ENCODE results near the gene CLEC2D.
A peak's percentile ranks its signal among the peaks of the same experiment; 100 is the strongest.

The CLEC2D gene

GRCh38 chr12:9740106-9740750 is 70.7 kb downstream of the CLEC2D start:
- Histone ChIP-seq H4K20me1 (ENCODE audit: control insufficient read depth, insufficient read depth, low read depth, low read length) (no peaks in the 10 kb centered on the region), H3K4me3 (ENCODE audit: low read length) (no peak overlapping the region), H3K27me3 (ENCODE audit: control insufficient read depth, low read length) (0 out of 2 replicates have a peak, but pooled peaks cover 3% of the 10 kb centered on the region), H3K36me3 (ENCODE audit: control insufficient read depth, low read length) (no peaks in the 10 kb centered on the region), H3K4me1 (ENCODE audit: control insufficient read depth, low read length) (peaks cover 77% of the 10 kb centered on the region), H3K79me2 (ENCODE audit: control insufficient read depth, low read length) (no peaks in the 10 kb centered on the region), H3K9me2 (replicated peaks; ENCODE audit: control insufficient read depth, low read length) (no peaks in the 10 kb centered on the region), H3K4me2 (ENCODE audit: low read length) (no peak overlapping the region), H3K9me3 (ENCODE audit: control insufficient read depth, insufficient read depth, low read length) (no peaks in the 10 kb centered on the region), H3F3A (ENCODE audit: control insufficient read depth, insufficient read depth) (peaks cover 33% of the 10 kb centered on the region), H3K27ac (ENCODE audit: low read depth, low read length) (no peak overlapping the region)
- no peak for TF ChIP-seq EZH2phosphoT487 (IDR thresholded peaks at IDR 0.05; ENCODE audit: borderline replicate concordance, low read length)
- TF ChIP-seq, protein P1, sequence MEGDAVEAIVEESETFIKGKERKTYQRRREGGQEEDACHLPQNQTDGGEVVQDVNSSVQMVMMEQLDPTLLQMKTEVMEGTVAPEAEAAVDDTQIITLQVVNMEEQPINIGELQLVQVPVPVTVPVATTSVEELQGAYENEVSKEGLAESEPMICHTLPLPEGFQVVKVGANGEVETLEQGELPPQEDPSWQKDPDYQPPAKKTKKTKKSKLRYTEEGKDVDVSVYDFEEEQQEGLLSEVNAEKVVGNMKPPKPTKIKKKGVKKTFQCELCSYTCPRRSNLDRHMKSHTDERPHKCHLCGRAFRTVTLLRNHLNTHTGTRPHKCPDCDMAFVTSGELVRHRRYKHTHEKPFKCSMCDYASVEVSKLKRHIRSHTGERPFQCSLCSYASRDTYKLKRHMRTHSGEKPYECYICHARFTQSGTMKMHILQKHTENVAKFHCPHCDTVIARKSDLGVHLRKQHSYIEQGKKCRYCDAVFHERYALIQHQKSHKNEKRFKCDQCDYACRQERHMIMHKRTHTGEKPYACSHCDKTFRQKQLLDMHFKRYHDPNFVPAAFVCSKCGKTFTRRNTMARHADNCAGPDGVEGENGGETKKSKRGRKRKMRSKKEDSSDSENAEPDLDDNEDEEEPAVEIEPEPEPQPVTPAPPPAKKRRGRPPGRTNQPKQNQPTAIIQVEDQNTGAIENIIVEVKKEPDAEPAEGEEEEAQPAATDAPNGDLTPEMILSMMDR (IDR thresholded peaks at IDR 0.05; ENCODE audit: low read depth, low read length, poor library complexity, severe bottlenecking), result no peak

- no peaks in the 10 kb centered on the region for H4K20me1 ChIP-seq (ENCODE audit: control insufficient read depth, insufficient read depth, low read depth, low read length)
- H3K79me2 ChIP-seq (ENCODE audit: control insufficient read depth, low read length), result no peaks in the 10 kb centered on the region
- peaks cover 65% of the 10 kb centered on the region for H3K4me1 ChIP-seq (ENCODE audit: control insufficient read depth, low read length)
- H3K9me2 ChIP-seq (replicated peaks; ENCODE audit: control insufficient read depth, low read length), result no peaks in the 10 kb centered on the region
- no peaks in the 10 kb centered on the region for H3K9me3 ChIP-seq (ENCODE audit: control insufficient read depth, insufficient read depth, low read length)
- H3K27me3 ChIP-seq (ENCODE audit: control insufficient read depth, low read length), result 0 out of 2 replicates have a peak, but pooled peaks cover 3% of the 10 kb centered on the region
- H3K27ac ChIP-seq (ENCODE audit: low read depth, low read length), result peak overlapping the region; percentile 36
- H3K4me2 ChIP-seq (ENCODE audit: low read length), result peak overlapping the region; percentile 72
- TF ChIP-seq, protein P1 (IDR thresholded peaks at IDR 0.05; ENCODE audit: low read depth, low read length, poor library complexity, severe bottlenecking), result no peak
- no peak for TF ChIP-seq EZH2phosphoT487 (IDR thresholded peaks at IDR 0.05; ENCODE audit: borderline replicate concordance, low read length)
- peak overlapping the region; percentile 40 for H3K4me3 ChIP-seq (ENCODE audit: low read length)
- peaks cover 28% of the 10 kb centered on the region for H3F3A ChIP-seq (ENCODE audit: control insufficient read depth, insufficient read depth)
- no peaks in the 10 kb centered on the region for H3K36me3 ChIP-seq (ENCODE audit: control insufficient read depth, low read length)
Measured at GRCh38 chr12:9741726-9742125, 72.2 kb downstream of the CLEC2D start.

- Histone ChIP-seq H3K79me2 (ENCODE audit: control insufficient read depth, low read length) (no peaks in the 10 kb centered on the region), H3K27ac (ENCODE audit: low read depth, low read length) (no peak overlapping the region), H3K9me2 (replicated peaks; ENCODE audit: control insufficient read depth, low read length) (no peaks in the 10 kb centered on the region), H4K20me1 (ENCODE audit: control insufficient read depth, insufficient read depth, low read depth, low read length) (no peaks in the 10 kb centered on the region), H3F3A (ENCODE audit: control insufficient read depth, insufficient read depth) (peaks cover 20% of the 10 kb centered on the region), H3K9me3 (ENCODE audit: control insufficient read depth, insufficient read depth, low read length) (no peaks in the 10 kb centered on the region), H3K4me2 (ENCODE audit: low read length) (peak overlapping the region; percentile 72), H3K27me3 (ENCODE audit: control insufficient read depth, low read length) (0 out of 2 replicates have a peak, but pooled peaks cover 3% of the 10 kb centered on the region), H3K4me1 (ENCODE audit: control insufficient read depth, low read length) (peaks cover 56% of the 10 kb centered on the region), H3K4me3 (ENCODE audit: low read length) (peak overlapping the region; percentile 18), H3K36me3 (ENCODE audit: control insufficient read depth, low read length) (no peaks in the 10 kb centered on the region)
- TF ChIP-seq, protein P1 (IDR thresholded peaks at IDR 0.05; ENCODE audit: low read depth, low read length, poor library complexity, severe bottlenecking), result no peak
- no peak for TF ChIP-seq EZH2phosphoT487 (IDR thresholded peaks at IDR 0.05; ENCODE audit: borderline replicate concordance, low read length)
Measured at GRCh38 chr12:9742661-9743060, 73.1 kb downstream of the CLEC2D start.

Data from DOHH2 (cell line).